Activated CD8-positive, alpha-beta memory T cell treated with anti-CD3 and anti-CD28 coated beads for 48 hours (primary cell): ENCODE measurements around the gene MCTP2.

Experiments used
- DNase-seq, 3 experiments: peaks; one replicate each; pipeline ENCODE4 v3.0.0-alpha.2; 2020; ENCODE audit warnings: low read depth in 2 of 3, low spot score in 2 of 3

The MCTP2 gene

DNA sequence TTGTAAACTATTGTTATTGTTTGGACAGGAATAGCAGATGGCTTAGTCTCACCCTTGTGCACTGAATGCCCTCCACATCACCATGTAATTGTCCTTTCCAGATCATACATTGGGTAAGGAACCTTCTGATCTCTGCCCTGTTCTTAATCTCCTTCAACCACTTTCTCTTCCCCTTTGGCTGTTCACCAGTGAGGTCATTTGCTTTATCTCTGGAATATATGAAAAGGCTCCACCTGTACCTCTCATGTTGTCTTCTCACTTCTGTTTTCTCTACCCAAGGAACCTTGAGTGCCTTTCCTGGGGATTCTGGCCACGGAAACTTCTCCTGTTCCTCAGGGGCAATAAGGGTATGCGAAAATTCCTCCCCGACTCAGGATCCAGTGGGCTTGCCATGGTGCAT lies 28.5 kb downstream of the MCTP2 start:
- DNase-seq: no peak

GRCh38 chr15:94262201-94262600 lies 30.8 kb downstream of the MCTP2 start:
- DNase-seq: no peak

- no peak for DNase-seq
Observed at GRCh38 chr15:94263341-94264273, 32.2 kb downstream of the MCTP2 start.

- no peak for DNase-seq
Observed at GRCh38 chr15:94265009-94265408, 33.6 kb downstream of the MCTP2 start.

DNA sequence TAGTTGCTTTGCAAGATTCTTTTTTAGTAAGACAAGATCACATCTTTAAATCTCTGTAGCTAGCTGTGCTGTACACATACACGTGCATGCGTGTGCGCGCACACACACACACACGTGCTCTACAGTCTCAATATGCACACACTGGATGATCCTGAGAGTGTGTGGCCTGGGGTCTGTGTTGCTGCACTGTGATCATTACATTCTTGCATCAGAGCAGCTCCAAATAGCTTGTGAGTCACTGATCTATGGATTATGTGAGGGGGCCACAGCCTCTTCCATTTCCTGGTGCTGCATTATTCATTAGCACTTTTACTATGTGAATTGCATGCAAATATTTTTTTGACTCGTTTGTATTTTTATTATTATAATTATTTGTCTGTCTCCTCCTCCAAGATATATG lies 34.6 kb downstream of the MCTP2 start:
- DNase-seq: no peak

GRCh38 chr15:94266789-94267188 lies 35.4 kb downstream of the MCTP2 start:
- no peak for DNase-seq

- DNase-seq: no peak
Observed at GRCh38 chr15:94269954-94270353, 38.6 kb downstream of the MCTP2 start.

- DNase-seq: no peak
Observed at GRCh38 chr15:94270570-94270969, 39.2 kb downstream of the MCTP2 start.

GRCh38 chr15:94272251-94272898 lies 41.0 kb downstream of the MCTP2 start:
- no peak for DNase-seq

DNA sequence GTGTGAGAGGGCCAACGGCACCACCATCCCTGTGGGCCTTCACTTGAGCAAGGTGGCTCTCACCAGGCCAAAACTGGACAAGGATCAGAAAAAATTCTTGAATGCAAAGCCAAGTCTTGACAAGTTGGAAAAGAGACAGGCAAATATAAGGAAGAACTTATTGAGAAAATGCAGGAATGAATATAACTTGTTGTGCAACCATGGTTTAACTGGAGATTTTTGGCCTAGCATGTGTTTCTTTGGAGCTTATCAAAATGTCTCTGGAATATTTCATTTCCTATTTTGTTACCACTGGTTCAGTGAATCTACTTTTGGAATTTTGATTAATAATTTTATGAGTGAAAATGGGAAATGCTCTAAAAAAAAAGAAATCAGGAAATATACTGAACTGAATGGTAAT lies 42.5 kb downstream of the MCTP2 start:
- DNase-seq: no peak

DNA sequence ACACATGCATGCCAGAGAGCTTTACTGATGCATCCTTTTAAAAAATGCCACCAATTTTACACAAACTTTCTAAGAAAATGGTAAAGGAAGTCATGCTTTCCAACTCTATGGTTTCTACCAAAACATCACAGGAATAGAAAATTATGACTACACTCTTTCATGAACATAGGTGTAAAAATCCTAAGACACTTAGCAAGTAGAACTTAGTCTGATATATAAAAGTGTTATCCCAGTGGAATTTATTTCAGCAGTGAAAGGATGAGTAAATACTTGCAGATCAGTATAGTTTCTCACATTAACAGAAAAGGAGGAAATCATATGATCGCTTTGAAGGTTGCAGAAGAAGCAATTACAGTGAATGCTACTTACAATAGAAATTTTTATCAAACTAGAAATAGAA lies 43.4 kb downstream of the MCTP2 start:
- DNase-seq: no peak

DNA sequence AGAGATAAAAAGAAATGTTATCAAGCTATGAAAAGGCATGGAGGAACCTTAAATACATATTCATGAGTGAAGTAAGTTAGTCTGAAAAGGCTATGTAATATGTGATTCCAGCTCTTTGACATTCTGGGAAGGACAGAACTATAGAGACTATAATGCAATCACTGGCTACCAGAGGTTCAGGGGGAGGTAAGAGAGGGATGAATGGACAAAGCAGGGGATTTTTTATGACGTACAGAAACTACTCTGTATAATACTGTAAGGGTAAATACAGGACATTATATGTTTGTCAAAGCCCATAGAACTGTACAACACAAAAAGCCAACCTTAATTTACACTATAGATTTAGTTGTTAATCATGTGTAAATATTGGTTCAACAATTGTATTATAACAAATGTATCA lies 46.1 kb downstream of the MCTP2 start:
- no peak for DNase-seq

- no peak for DNase-seq
Observed at GRCh38 chr15:94279736-94280135, 48.4 kb downstream of the MCTP2 start.

DNA sequence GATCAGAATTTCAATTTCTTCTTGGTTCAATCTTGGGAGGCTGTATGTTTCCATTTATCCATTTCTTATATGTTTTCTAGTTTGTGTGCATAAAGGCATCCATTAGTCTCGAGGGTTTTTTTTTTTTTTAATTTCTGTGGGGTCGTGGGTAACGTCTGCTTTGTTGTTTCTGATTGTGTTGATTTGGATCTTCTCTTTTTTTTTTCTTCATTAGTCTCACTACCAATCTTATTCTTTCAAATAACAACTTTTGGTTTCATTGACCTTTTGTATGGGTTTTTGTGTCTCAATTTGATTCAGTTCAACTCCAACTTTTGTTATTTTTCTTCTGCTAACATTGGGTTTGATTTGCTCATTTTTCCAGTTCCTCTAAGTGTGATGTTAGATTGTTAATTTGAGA lies 48.9 kb downstream of the MCTP2 start:
- DNase-seq: no peak

GRCh38 chr15:94282269-94283250 lies 51.2 kb downstream of the MCTP2 start:
- no peak for DNase-seq

DNA sequence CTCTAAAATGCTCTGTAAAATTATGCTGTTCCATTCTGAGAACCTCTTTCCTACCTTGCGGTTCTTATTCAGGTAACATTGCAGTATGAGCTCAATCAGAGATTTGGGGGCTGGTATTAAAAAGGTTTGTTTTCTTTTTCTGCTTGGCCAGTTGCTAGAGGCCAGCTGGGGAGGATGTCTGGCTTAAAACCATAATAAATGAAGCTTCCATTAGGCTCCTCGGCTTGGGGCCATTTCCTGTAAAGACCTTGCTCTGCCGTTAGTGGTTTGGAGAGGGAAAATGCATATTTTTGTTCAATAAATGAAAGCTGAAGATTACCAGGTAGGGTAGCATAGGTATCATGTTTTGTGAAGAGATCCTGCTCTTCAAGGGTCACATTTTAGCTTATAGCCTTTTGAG lies 55.2 kb downstream of the MCTP2 start:
- no peak for DNase-seq

DNA sequence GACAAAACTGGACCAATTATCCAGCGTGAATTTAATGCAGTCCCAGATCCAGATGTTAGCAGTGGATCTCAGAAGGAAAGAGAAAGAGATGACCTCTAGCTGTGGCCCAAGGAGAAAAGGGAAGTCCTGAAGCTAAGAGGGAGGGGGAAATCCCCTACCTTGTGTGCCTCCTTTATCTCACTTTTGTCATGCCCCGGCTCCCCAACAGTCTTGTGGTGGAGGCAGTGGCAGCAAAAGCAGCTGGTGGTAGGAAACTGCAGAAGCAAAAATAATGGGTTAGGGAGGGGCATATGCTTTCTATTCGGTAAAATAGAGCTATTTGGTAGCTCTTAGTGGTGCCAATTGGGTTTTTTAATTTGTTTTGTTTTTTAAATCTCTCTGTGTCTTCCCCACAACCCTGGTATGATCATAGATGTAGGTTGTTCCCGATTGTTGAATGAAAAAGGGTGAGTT lies 56.5 kb downstream of the MCTP2 start:
- DNase-seq: no peak

- no peak for DNase-seq
Observed at GRCh38 chr15:94290730-94291129, 59.4 kb downstream of the MCTP2 start.

GRCh38 chr15:94293411-94294402 lies 62.3 kb downstream of the MCTP2 start:
- DNase-seq: no peak

- no peak for DNase-seq
Observed at GRCh38 chr15:94294556-94294955, 63.2 kb downstream of the MCTP2 start.
